ENCODE results near the gene PTPRO.

Gene PTPRO

DNA sequence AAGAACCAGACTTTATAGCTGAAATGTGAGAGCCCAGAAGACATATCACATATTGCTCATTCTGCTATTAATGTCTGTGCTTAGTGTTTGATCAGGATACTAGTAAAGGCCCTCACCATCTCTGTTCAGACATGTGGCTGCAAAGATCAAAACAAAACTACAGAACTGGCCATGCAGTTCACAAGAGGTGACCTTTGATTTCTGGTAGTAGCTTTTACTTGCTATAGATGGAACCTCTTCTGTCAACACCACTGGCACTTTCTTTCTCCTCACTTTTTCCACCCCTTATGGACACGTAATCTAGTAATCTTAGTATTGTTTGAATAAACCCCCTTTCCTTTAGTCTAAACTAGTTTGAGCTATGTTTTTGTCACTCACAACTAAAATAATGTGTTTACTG, 252.0 kb downstream of the PTPRO start:
- TF ChIP-seq, protein P1, sequence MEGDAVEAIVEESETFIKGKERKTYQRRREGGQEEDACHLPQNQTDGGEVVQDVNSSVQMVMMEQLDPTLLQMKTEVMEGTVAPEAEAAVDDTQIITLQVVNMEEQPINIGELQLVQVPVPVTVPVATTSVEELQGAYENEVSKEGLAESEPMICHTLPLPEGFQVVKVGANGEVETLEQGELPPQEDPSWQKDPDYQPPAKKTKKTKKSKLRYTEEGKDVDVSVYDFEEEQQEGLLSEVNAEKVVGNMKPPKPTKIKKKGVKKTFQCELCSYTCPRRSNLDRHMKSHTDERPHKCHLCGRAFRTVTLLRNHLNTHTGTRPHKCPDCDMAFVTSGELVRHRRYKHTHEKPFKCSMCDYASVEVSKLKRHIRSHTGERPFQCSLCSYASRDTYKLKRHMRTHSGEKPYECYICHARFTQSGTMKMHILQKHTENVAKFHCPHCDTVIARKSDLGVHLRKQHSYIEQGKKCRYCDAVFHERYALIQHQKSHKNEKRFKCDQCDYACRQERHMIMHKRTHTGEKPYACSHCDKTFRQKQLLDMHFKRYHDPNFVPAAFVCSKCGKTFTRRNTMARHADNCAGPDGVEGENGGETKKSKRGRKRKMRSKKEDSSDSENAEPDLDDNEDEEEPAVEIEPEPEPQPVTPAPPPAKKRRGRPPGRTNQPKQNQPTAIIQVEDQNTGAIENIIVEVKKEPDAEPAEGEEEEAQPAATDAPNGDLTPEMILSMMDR (IDR thresholded peaks at IDR 0.05; ENCODE audit: low read depth, low read length): no peak
- Histone ChIP-seq H3K27me3 (no peaks in the 10 kb centered on the region), H3K9me3 (no peaks in the 10 kb centered on the region), H3K4me1 (no peaks in the 10 kb centered on the region), H3K4me3 (ENCODE audit: low read depth, low read length) (no peak overlapping the region), H3K36me3 (no peaks in the 10 kb centered on the region)
- no peak for DNase-seq

DNA sequence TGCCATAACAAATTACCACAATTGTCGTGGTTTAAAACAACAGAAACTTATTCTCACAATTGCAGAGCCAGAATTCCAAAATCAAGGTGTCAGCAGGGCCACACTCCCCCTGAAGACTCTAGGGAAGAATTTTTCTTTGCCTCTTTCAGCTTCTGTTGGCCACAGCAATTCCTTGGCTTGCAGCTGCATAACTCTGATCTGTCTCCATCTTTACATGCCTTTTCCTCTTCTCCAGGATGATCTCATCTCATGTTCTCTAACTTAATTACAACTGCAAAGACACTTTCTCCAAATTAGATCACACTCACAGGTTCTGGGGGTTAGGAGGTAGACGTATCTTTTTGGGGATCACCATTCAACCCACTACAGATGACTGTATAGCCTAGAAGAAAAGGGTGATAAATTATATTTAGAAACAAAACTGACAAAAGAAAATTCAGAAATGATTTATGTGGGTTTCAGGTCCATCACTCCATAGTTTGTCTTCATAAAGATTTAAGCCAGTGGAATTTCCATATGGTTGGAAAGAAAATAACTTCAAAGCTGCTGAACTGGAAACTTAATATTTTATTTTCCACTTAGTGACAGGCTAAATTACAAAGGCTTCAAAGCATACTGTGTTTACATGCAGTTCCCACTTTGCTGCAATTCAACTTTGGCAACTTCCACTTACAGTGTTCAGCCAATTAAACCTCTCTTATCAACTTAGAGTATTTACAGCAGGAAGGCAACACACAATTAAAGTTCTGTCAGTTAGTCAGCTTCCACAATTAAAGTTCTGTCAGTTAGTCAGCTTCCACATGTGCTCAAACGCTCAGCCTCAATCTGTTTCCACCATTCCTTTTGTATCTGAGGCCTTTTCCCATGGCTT, 253.6 kb downstream of the PTPRO start:
- H3K36me3 ChIP-seq: no peaks in the 10 kb centered on the region
- no peaks in the 10 kb centered on the region for H3K9me3 ChIP-seq
- TF ChIP-seq, protein P1 (IDR thresholded peaks at IDR 0.05; ENCODE audit: low read depth, low read length): no peak
- H3K4me3 ChIP-seq (ENCODE audit: low read depth, low read length): no peak overlapping the region
- H3K4me1 ChIP-seq: no peaks in the 10 kb centered on the region
- H3K27me3 ChIP-seq: no peaks in the 10 kb centered on the region
- no peak for DNase-seq

DNA sequence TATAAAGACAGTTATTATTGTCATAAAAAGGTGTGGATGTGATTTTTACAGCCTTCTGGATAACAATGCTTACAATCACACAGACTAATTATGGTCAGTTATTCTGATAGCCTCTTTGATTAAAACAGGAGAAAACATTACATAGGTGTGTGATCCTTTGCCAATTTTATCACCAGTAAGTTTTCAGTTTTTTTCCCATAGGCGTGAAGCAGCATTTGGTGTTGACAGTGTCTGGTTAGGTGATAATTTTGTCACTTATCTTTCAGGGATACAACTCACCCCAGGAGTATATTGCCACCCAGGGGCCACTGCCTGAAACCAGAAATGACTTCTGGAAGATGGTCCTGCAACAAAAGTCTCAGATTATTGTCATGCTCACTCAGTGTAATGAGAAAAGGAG, 258.1 kb downstream of the PTPRO start:
- DNase-seq: no peak
- no peaks in the 10 kb centered on the region for H3K4me1 ChIP-seq
- H3K9me3 ChIP-seq: no peaks in the 10 kb centered on the region
- TF ChIP-seq, protein P1 (IDR thresholded peaks at IDR 0.05; ENCODE audit: low read depth, low read length): no peak
- no peaks in the 10 kb centered on the region for H3K27me3 ChIP-seq
- no peak overlapping the region for H3K4me3 ChIP-seq (ENCODE audit: low read depth, low read length)
- H3K36me3 ChIP-seq: peaks cover 21% of the 10 kb centered on the region

DNA sequence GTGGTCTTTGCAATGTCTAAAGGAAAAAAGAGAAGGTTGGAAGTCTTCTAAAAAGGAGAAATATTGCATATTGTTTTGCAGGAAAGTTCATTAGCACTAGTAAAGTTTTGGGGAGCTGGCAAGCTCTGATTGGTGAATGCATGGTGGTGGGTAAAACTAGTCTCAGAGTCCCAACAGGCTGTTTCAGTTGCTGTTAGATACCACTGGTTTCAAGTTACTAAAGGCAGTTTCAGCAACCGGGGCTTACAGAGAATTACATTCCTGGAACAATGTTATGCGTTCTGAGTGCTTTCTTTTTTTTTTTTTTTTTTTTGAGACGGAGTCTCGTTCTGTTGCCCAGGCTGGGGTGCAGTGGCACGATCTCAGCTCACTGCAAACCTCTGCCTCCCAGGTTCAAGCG, 258.7 kb downstream of the PTPRO start:
- Histone ChIP-seq H3K4me3 (ENCODE audit: low read depth, low read length) (no peak overlapping the region), H3K4me1 (no peaks in the 10 kb centered on the region), H3K27me3 (no peaks in the 10 kb centered on the region), H3K9me3 (no peaks in the 10 kb centered on the region), H3K36me3 (peaks cover 21% of the 10 kb centered on the region)
- DNase-seq: no peak
- TF ChIP-seq, protein P1 (IDR thresholded peaks at IDR 0.05; ENCODE audit: low read depth, low read length): no peak

DNA sequence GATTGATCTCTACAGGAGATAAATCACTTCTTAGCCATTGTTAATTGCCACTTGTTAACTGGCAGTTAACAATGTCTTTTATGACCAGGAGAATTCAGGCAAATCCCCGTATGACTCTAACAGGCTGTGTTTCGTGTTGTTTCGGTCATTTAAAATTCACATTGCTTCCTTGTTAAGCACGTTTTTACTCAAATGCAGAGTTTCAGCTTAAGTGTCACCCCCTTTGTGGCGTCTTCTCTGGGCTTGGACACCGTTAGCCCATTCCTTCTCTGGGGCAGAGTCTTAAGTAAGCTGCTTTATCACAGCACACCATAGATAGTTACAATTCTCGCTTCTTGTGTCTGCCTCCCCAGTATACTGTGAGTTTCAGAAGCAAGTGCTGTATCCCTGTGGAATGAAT, 261.5 kb downstream of the PTPRO start:
- Histone ChIP-seq H3K4me1 (no peaks in the 10 kb centered on the region), H3K9me3 (no peaks in the 10 kb centered on the region), H3K27me3 (no peaks in the 10 kb centered on the region), H3K36me3 (peaks cover 23% of the 10 kb centered on the region), H3K4me3 (ENCODE audit: low read depth, low read length) (no peak overlapping the region)
- TF ChIP-seq, protein P1 (IDR thresholded peaks at IDR 0.05; ENCODE audit: low read depth, low read length): no peak
- no peak for DNase-seq

DNA sequence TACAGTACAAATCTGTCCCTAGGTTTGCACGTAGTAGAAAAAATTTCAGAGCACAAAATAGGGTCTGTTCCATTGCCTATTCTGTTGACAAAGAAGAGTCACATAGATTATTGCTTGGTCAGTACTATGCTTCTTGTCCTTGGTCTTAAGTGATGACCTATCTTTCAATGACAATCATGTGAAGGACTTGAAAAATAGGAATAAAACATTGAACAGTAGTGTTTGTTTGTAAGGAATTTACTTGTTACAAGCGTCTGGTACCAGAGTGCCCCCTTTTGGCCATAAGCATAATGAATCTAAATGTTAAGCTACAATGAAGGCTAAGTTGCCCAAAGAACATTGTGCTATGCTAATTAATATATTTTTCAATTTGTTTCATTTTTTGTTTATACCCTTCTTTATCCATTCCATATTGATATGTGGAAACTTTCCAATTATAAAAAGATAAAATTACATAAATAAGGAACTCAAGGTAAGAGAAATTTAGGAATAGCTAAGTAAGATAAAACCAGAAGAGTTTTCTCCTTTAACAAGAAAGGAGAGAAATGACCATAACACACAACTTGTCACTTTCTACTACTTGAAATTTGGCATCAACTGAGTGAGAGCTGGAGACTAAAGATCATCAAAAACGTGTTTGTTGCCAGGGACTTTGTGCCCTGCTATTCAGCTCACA, 262.2 kb downstream of the PTPRO start:
- H3K9me3 ChIP-seq: no peaks in the 10 kb centered on the region
- H3K36me3 ChIP-seq: peaks cover 23% of the 10 kb centered on the region
- H3K27me3 ChIP-seq: no peaks in the 10 kb centered on the region
- TF ChIP-seq, protein P1 (IDR thresholded peaks at IDR 0.05; ENCODE audit: low read depth, low read length): peak; percentile 77
- peak; percentile 36 for DNase-seq
- no peaks in the 10 kb centered on the region for H3K4me1 ChIP-seq
- H3K4me3 ChIP-seq (ENCODE audit: low read depth, low read length): no peak overlapping the region

Data from BE2C (cell line).